Hepatocyte (in vitro differentiated cells): ENCODE measurements around the gene SEZ6. TPM values are rescaled to one million over a fixed set of nuclear protein-coding genes. Genes with fewer than 3 reads are reported as not detected.

Experiments
- DNase-seq: peaks from one replicate; pipeline ENCODE4 v3.0.0-alpha.2; 2016; ENCODE audit warnings: low spot score
- H2AFZ ChIP-seq: fragments of 200-600 bp; sonication (generic); 2 replicates; pipeline ENCODE4 v1.6.0; 2016; ENCODE audit warnings: antibody characterized with exemption, mild to moderate bottlenecking
- H3K27ac ChIP-seq: fragments of 200-600 bp; sonication (generic); 2 replicates; pipeline ENCODE4 v1.5.1; 2016; ENCODE audit warnings: mild to moderate bottlenecking
- H3K27me3 ChIP-seq: fragments of 200-600 bp; sonication (generic); 2 replicates; pipeline ENCODE4 v1.6.1; 2016
- H3K36me3 ChIP-seq: fragments of 200-600 bp; sonication (generic); replicated peaks from 2 replicates; pipeline ENCODE4 v1.5.1; 2016; ENCODE audit warnings: low read depth; ENCODE audit not compliant: insufficient read depth
- H3K4me1 ChIP-seq: fragments of 200-600 bp; sonication (generic); 2 replicates; pipeline ENCODE4 v1.5.1; 2016; ENCODE audit warnings: mild to moderate bottlenecking, moderate library complexity; ENCODE audit not compliant: insufficient read depth
- H3K4me2 ChIP-seq: fragments of 200-600 bp; sonication (generic); 2 replicates; pipeline ENCODE4 v1.6.0; 2016
- H3K4me3 ChIP-seq: fragments of 200-600 bp; sonication (generic); 2 replicates; pipeline ENCODE4 v1.5.1; 2016; ENCODE audit warnings: mild to moderate bottlenecking
- H3K79me2 ChIP-seq: fragments of 200-600 bp; sonication (generic); 2 replicates; pipeline ENCODE4 v1.6.0; 2017; ENCODE audit warnings: mild to moderate bottlenecking
- H3K9me2 ChIP-seq: fragments of 200-600 bp; sonication (generic); replicated peaks from 2 replicates; pipeline ENCODE4 v1.6.0; 2017; ENCODE audit warnings: mild to moderate bottlenecking; ENCODE audit not compliant: insufficient read depth
- H3K9me3 ChIP-seq: fragments of 200-600 bp; sonication (generic); 2 replicates; pipeline ENCODE4 v1.5.1; 2016; ENCODE audit warnings: low read depth, mild to moderate bottlenecking
- H4K20me1 ChIP-seq: fragments of 200-600 bp; sonication (generic); 2 replicates; pipeline ENCODE4 v1.6.0; 2016; ENCODE audit warnings: mild to moderate bottlenecking; ENCODE audit not compliant: insufficient read depth, poor library complexity, severe bottlenecking
- CTCF ChIP-seq: fragments of 200-600 bp; sonication (generic); IDR thresholded peaks from 2 replicates; pipeline ENCODE4 v1.5.1; 2016; ENCODE audit warnings: antibody characterized with exemption, mild to moderate bottlenecking; ENCODE audit not compliant: poor library complexity
- EZH2 ChIP-seq: fragments of 200-600 bp; sonication (generic); IDR thresholded peaks from 2 replicates; pipeline ENCODE4 v1.6.1; 2016; ENCODE audit warnings: antibody characterized with exemption, mild to moderate bottlenecking, borderline replicate concordance
- EZH2phosphoT487 ChIP-seq: fragments of 200-600 bp; sonication (generic); IDR thresholded peaks from one replicate; pipeline ENCODE4 v1.6.1; 2018; ENCODE audit warnings: antibody characterized with exemption, mild to moderate bottlenecking, low read depth, moderate library complexity; ENCODE audit not compliant: unreplicated experiment, severe bottlenecking
- WGBS: methylation state at CpG from one replicate; pipeline ENCODE4 v1.1.6; 2016; ENCODE audit warnings: low lambda C conversion rate; ENCODE audit errors: missing lambda C conversion rate; 5-methylcytosine and 5-hydroxymethylcytosine counted together
- polyA plus RNA-seq: library from polyadenylated mRNA; unstranded; fragments of >200 nt; fragmentation: Nextera tagmentation; extraction: Ambion mirVana; gene quantifications from 2 replicates; pipeline ENCODE4 v1.2.1, GENCODE V29; 2016
- total RNA-seq: library from RNA; depleted of rRNA; stranded (reverse); fragments of >200 nt; gene quantifications from 2 replicates; pipeline ENCODE4 v1.2.3, GENCODE V29; 2014

The SEZ6 gene
- total and polyA plus RNA-seq, 2 experiments from 2014 or later: 0.81 to 1.2 TPM

- H3K4me2 ChIP-seq: no peak overlapping the region
- DNase-seq: no peak
- no peaks in the 10 kb centered on the region for H3K36me3 ChIP-seq
- no peaks in the 10 kb centered on the region for H3K9me2 ChIP-seq
- H3K27ac ChIP-seq: no peak overlapping the region
- no peaks in the 10 kb centered on the region for H4K20me1 ChIP-seq
- H3K79me2 ChIP-seq: no peaks in the 10 kb centered on the region
- H3K9me3 ChIP-seq: no peaks in the 10 kb centered on the region
- WGBS: 90% methylated on average over 1 of the region's 1 CpG
- no peak overlapping the region for H2AFZ ChIP-seq
- H3K4me1 ChIP-seq: no peaks in the 10 kb centered on the region
- no peak overlapping the region for H3K4me3 ChIP-seq
- H3K27me3 ChIP-seq: peaks cover 60% of the 10 kb centered on the region
- TF ChIP-seq CTCF (no peak), EZH2phosphoT487 (no peak), EZH2 (no peak)
These were observed 6.7 kb upstream of the SEZ6 start for GRCh38 chr17:29012535-29012934.

- TF ChIP-seq EZH2phosphoT487: no peak
- no peak for TF ChIP-seq CTCF
- no peak for TF ChIP-seq EZH2
- Histone ChIP-seq H3K9me3 (no peaks in the 10 kb centered on the region), H2AFZ (no peak overlapping the region), H3K4me1 (no peaks in the 10 kb centered on the region), H3K79me2 (no peaks in the 10 kb centered on the region), H3K27me3 (peaks cover 56% of the 10 kb centered on the region), H3K4me3 (no peak overlapping the region), H3K4me2 (no peak overlapping the region), H3K27ac (no peak overlapping the region), H4K20me1 (no peaks in the 10 kb centered on the region), H3K36me3 (no peaks in the 10 kb centered on the region), H3K9me2 (no peaks in the 10 kb centered on the region)
- WGBS: 64% methylated on average over 7 of the region's 7 CpGs
- no peak for DNase-seq
These were observed 4.8 kb upstream of the SEZ6 start for GRCh38 chr17:29010586-29010985.

GRCh38 chr17:29010129-29010528, 4.3 kb upstream of the SEZ6 start:
- Histone ChIP-seq H2AFZ (no peak overlapping the region), H4K20me1 (no peaks in the 10 kb centered on the region), H3K27me3 (peaks cover 58% of the 10 kb centered on the region)

More at GRCh38 chr17:29010129-29010528, 4.3 kb upstream of the SEZ6 start:
- Histone ChIP-seq H3K9me2 (no peaks in the 10 kb centered on the region), H3K4me1 (no peaks in the 10 kb centered on the region), H3K4me3 (no peak overlapping the region), H3K27ac (no peak overlapping the region), H3K36me3 (no peaks in the 10 kb centered on the region), H3K4me2 (no peak overlapping the region), H3K9me3 (no peaks in the 10 kb centered on the region), H3K79me2 (no peaks in the 10 kb centered on the region)
- TF ChIP-seq EZH2 (no peak), CTCF (no peak), EZH2phosphoT487 (no peak)
- 23% methylated on average over 3 of the region's 3 CpGs for WGBS
- DNase-seq: no peak
